ENCODE results near the gene TULP4. TPM values are rescaled to one million over a fixed set of nuclear protein-coding genes. Genes with fewer than 3 reads are reported as not detected.
A peak's percentile ranks its signal among the peaks of the same experiment; 100 is the strongest.
"Not testable (repeated sequence)": the region's sequence is repeated elsewhere in the genome, so short reads cannot be mapped to it uniquely, and the experiment has no call there.

Gene TULP4
- total RNA-seq, 1 experiment from 2014 or later, result 105 TPM

- no peaks in the 10 kb centered on the region for H3K27me3 Mint-ChIP-seq (ENCODE audit: unreplicated experiment)
- CTCF ChIA-PET, result interaction anchor here (1.3 kb wide), 1 partner anchor 11 kb away, joined by 6 read pairs; no protein-coding TSS in a partner anchor
- H3K36me3 Mint-ChIP-seq (ENCODE audit: insufficient read depth, unreplicated experiment), result peaks cover 12% of the 10 kb centered on the region
- DNase-seq, result peak; percentile 23
- peak overlapping the region; percentile 86 for H3K27ac Mint-ChIP-seq (ENCODE audit: unreplicated experiment)
- intact Hi-C loops (cut with micrococcal nuclease; ENCODE audit: unreplicated experiment), result loop anchor here (5.0 kb wide), 2 partner anchors 69 to 106 kb away; no protein-coding TSS in a partner anchor
- peaks cover 74% of the 10 kb centered on the region for H3K4me1 Mint-ChIP-seq (ENCODE audit: low read depth, unreplicated experiment)
- H3K4me3 Mint-ChIP-seq (ENCODE audit: low read depth, unreplicated experiment), result peak overlapping the region; percentile 57
- no peak for TF ChIP-seq CTCF (IDR thresholded peaks at IDR 0.05; ENCODE audit: unreplicated experiment)
- H3K9me3 Mint-ChIP-seq (ENCODE audit: low read depth, unreplicated experiment), result no peaks in the 10 kb centered on the region
- BruUV-seq (replicated peaks), result no TSS peak
Measured at GRCh38 chr6:158338311-158339112, 26.2 kb downstream of the TULP4 start.

- BruUV-seq (replicated peaks); CTCF ChIA-PET; H3K27me3 Mint-ChIP-seq (ENCODE audit: unreplicated experiment); H3K9me3 Mint-ChIP-seq (ENCODE audit: low read depth, unreplicated experiment): not testable (repeated sequence)
- peak overlapping the region; percentile 86 for H3K27ac Mint-ChIP-seq (ENCODE audit: unreplicated experiment)
- peak overlapping the region; percentile 57 for H3K4me3 Mint-ChIP-seq (ENCODE audit: low read depth, unreplicated experiment)
- peaks cover 80% of the 10 kb centered on the region for H3K4me1 Mint-ChIP-seq (ENCODE audit: low read depth, unreplicated experiment)
- DNase-seq, result peak; percentile 63
- intact Hi-C loops (cut with micrococcal nuclease; ENCODE audit: unreplicated experiment), result loop anchor here (5.0 kb wide), 2 partner anchors 68 to 107 kb away; no protein-coding TSS in a partner anchor
- peaks cover 12% of the 10 kb centered on the region for H3K36me3 Mint-ChIP-seq (ENCODE audit: insufficient read depth, unreplicated experiment)
Measured at GRCh38 chr6:158339197-158339596, 26.9 kb downstream of the TULP4 start.

GRCh38 chr6:158340252-158340651 lies 28.0 kb downstream of the TULP4 start:
- Mint-ChIP-seq H3K27ac (ENCODE audit: unreplicated experiment) (no peak overlapping the region), H3K9me3 (ENCODE audit: low read depth, unreplicated experiment) (no peaks in the 10 kb centered on the region), H3K36me3 (ENCODE audit: insufficient read depth, unreplicated experiment) (peaks cover 12% of the 10 kb centered on the region), H3K4me3 (ENCODE audit: low read depth, unreplicated experiment) (no peak overlapping the region), H3K4me1 (ENCODE audit: low read depth, unreplicated experiment) (peaks cover 88% of the 10 kb centered on the region), H3K27me3 (ENCODE audit: unreplicated experiment) (no peaks in the 10 kb centered on the region)
- no peak for TF ChIP-seq CTCF (IDR thresholded peaks at IDR 0.05; ENCODE audit: unreplicated experiment)
- no TSS peak for BruUV-seq (replicated peaks)
- CTCF ChIA-PET, result no interaction called here
- no peak for DNase-seq
- intact Hi-C loops (cut with micrococcal nuclease; ENCODE audit: unreplicated experiment), result no loop called here

GRCh38 chr6:158344534-158344933 lies 32.3 kb downstream of the TULP4 start:
- intact Hi-C loops (cut with micrococcal nuclease; ENCODE audit: unreplicated experiment), result no loop called here
- DNase-seq, result no peak
- TF ChIP-seq CTCF (IDR thresholded peaks at IDR 0.05; ENCODE audit: unreplicated experiment), result no peak
- no peaks in the 10 kb centered on the region for H3K9me3 Mint-ChIP-seq (ENCODE audit: low read depth, unreplicated experiment)
- CTCF ChIA-PET, result no interaction called here
- peaks cover 56% of the 10 kb centered on the region for H3K4me1 Mint-ChIP-seq (ENCODE audit: low read depth, unreplicated experiment)
- no peaks in the 10 kb centered on the region for H3K27me3 Mint-ChIP-seq (ENCODE audit: unreplicated experiment)
- H3K36me3 Mint-ChIP-seq (ENCODE audit: insufficient read depth, unreplicated experiment), result no peaks in the 10 kb centered on the region
- no peak overlapping the region for H3K4me3 Mint-ChIP-seq (ENCODE audit: low read depth, unreplicated experiment)
- no peak overlapping the region for H3K27ac Mint-ChIP-seq (ENCODE audit: unreplicated experiment)
- no TSS peak for BruUV-seq (replicated peaks)

- H3K27ac Mint-ChIP-seq (ENCODE audit: unreplicated experiment); H3K36me3 Mint-ChIP-seq (ENCODE audit: insufficient read depth, unreplicated experiment); H3K9me3 Mint-ChIP-seq (ENCODE audit: low read depth, unreplicated experiment); H3K4me3 Mint-ChIP-seq (ENCODE audit: low read depth, unreplicated experiment); BruUV-seq (replicated peaks); DNase-seq; H3K27me3 Mint-ChIP-seq (ENCODE audit: unreplicated experiment); intact Hi-C loops (cut with micrococcal nuclease; ENCODE audit: unreplicated experiment); CTCF ChIA-PET: not testable (repeated sequence)
- peaks cover 46% of the 10 kb centered on the region for H3K4me1 Mint-ChIP-seq (ENCODE audit: low read depth, unreplicated experiment)
Measured at GRCh38 chr6:158345444-158345843, 33.2 kb downstream of the TULP4 start.
